GM21381 (cell line): ENCODE data around the gene TMEM229B.
"Not testable (repeated sequence)": the region's sequence is repeated elsewhere in the genome, so short reads cannot be mapped to it uniquely, and the experiment has no call there.

Source experiments
- ATAC-seq: cut with Tn5 transposase; IDR thresholded peaks from one replicate; pipeline ENCODE4 v1.9.1; 2021; ENCODE audit warnings: mild to moderate bottlenecking, moderate library complexity; ENCODE audit not compliant: unreplicated experiment

TMEM229B gene

GRCh38 chr14:67459336-67459735, 29.2 kb downstream of the TMEM229B start:
- ATAC-seq: no peak

GRCh38 chr14:67457782-67458181, 30.7 kb downstream of the TMEM229B start:
- no peak for ATAC-seq

- ATAC-seq: no peak
Observed at GRCh38 chr14:67456732-67457131, 31.8 kb downstream of the TMEM229B start.

GRCh38 chr14:67453575-67454300, 34.8 kb downstream of the TMEM229B start:
- no peak for ATAC-seq

- not testable (repeated sequence) for ATAC-seq
Observed at GRCh38 chr14:67451667-67452066, 36.9 kb downstream of the TMEM229B start.

GRCh38 chr14:67449096-67449495, 39.4 kb downstream of the TMEM229B start:
- ATAC-seq: no peak

GRCh38 chr14:67447033-67447381, 41.5 kb downstream of the TMEM229B start:
- no peak for ATAC-seq

- ATAC-seq: no peak
Observed at GRCh38 chr14:67446371-67447032, 42.0 kb downstream of the TMEM229B start.

- no peak for ATAC-seq
Observed at GRCh38 chr14:67444395-67444794, 44.1 kb downstream of the TMEM229B start.

GRCh38 chr14:67442139-67442906, 46.2 kb downstream of the TMEM229B start:
- no peak for ATAC-seq

GRCh38 chr14:67441672-67442071, 46.8 kb downstream of the TMEM229B start:
- ATAC-seq: no peak

GRCh38 chr14:67441256-67441655, 47.3 kb downstream of the TMEM229B start:
- ATAC-seq: no peak

- ATAC-seq: no peak
Observed at GRCh38 chr14:67440513-67440912, 48.0 kb downstream of the TMEM229B start.

- ATAC-seq: no peak
Observed at GRCh38 chr14:67438969-67439368, 49.6 kb downstream of the TMEM229B start.

- ATAC-seq: no peak
Observed at GRCh38 chr14:67436006-67436866, 52.3 kb downstream of the TMEM229B start.

GRCh38 chr14:67435603-67436002, 52.9 kb downstream of the TMEM229B start:
- no peak for ATAC-seq

- ATAC-seq: no peak
Observed at GRCh38 chr14:67432050-67432564, 56.4 kb downstream of the TMEM229B start.

GRCh38 chr14:67429510-67430205, 58.9 kb downstream of the TMEM229B start:
- ATAC-seq: no peak

- ATAC-seq: no peak
Observed at GRCh38 chr14:67428501-67429031, 60.0 kb downstream of the TMEM229B start.
